HG03103 (cell line): ENCODE results near the gene UGT1A8.
"Not testable (repeated sequence)": the region's sequence is repeated elsewhere in the genome, so short reads cannot be mapped to it uniquely, and the experiment has no call there.

ENCODE experiments used
- ATAC-seq: cut with Tn5 transposase; IDR thresholded peaks from one replicate; pipeline ENCODE4 v1.9.1; 2021; ENCODE audit warnings: low read depth; ENCODE audit not compliant: unreplicated experiment

The UGT1A8 gene

DNA sequence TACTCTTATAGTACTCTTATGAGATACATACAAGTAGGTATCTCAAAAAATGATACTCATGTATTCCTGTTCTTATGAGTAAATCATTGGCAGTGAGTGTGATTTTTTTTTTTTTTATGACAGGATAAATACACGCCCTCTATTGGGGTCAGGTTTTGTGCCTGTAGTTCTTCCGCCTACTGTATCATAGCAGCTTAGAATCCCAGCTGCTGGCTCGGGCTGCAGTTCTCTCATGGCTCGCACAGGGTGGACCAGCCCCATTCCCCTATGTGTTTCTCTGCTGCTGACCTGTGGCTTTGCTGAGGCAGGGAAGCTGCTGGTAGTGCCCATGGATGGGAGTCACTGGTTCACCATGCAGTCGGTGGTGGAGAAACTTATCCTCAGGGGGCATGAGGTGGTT lies at the start of gene UGT1A8:
Gene UGT1A8 (plus strand): TSS at position 158 of the 400 bp plus-strand sequence. CDS start 75 bp downstream, at position 233.
- not testable (repeated sequence) for ATAC-seq

DNA sequence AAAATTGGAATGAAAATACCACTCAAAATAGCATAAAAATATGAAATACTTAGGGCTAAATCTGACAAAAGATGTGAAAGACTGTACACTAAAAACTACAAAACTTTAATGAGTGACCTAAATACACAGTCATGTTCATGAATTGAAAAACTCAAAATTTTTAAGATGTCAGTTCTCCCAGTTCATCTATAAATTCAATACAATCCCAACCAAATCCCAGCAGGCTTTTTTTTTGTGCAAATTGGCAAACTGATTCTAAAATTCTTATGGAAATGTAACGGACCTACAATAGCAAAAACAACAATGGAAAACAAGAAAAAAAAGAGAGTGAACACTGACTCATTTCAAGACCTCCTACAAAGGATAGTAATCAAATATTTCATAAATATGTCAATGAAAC lies 46.4 kb upstream of the UGT1A8 start:
- no peak for ATAC-seq

DNA sequence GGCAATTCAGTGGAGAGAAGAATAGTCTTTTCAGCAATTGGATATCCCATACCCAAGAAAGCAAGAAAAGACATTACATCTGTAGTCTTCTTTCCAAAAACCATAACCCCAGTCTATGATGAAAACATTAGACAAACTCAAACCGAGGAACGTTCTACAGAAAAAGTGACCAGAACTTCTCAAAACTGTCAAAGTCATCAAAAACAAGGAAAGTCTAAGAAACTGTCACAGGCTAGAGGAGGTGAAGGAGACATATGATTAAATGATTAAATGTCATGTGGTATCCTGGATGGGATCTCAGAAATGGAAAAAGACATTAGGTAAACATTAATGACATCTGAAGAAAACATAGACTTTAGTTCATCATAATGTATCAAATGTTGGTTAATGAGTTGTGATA lies 46.0 kb upstream of the UGT1A8 start:
- no peak for ATAC-seq

DNA sequence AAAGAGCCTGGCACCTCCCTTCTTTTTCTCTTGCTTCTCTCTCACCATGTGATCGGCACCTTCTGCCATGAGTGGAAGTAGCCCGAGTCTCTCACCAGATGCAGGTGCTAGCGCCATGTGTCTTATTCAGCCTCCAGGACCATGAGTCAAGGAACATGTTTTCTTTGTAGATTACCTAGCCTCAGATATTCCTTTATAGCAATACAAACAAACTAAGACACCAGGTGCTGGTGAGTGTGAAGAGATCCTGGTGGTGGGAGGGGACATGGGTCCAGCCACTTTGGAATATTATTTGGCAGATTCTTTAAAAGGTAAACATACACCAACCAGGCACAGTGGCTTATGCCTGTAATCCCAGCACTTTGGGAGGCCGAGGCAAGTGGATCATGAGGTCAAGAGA lies 45.0 kb upstream of the UGT1A8 start:
- no peak for ATAC-seq

DNA sequence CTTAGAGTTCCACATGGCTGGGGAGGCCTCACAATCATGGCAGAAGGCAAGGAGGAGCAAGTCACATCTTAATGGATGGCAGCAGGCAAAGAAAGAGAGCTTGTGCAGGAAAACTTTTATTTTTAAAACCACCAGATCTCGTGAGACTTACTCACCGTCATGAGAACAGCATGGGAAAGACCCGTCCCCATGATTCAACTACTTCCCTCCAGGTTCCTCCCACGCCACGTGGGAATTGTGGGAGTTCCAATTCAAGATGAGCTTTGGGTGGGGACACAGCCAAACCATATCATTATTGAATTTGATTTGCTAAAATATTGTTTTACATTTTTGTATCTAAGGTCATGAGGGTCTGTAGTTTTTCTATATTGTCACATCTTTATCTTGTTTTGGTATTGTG lies 40.1 kb upstream of the UGT1A8 start:
- ATAC-seq = not testable (repeated sequence)

DNA sequence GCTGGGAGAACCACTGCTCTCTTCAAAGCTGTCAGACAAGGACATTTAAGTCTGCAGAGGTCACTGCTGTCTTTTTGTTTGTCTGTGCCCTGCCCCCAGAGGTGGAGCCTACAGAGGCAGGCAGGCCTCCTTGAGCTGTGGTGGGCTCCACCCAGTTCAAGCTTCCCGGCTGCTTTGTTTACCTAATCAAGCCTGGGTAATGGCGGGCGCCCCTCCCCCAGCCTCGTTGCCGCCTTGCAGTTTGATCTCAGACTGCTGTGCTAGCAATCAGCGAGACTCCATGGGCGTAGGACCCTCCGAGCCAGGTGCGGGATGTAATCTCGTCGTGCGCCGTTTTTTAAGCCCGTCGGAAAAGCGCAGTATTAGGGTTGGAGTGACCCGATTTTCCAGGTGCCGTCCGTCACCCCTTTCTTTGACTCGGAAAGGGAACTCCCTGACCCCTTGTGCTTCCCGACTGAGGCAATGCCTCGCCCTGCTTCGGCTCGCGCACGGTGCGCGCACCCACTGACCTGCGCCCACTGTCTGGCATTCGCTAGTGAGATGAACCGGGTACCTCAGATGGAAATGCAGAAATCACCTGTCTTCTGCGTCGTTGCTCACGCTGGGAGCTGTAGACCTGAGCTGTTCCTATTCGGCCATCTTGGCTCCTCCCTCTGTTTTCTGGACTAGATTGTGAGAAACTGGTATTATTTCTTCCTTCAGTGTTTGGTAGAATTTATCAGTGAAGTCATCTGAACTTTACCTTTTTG lies 34.0 kb upstream of the UGT1A8 start:
- ATAC-seq = not testable (repeated sequence)

DNA sequence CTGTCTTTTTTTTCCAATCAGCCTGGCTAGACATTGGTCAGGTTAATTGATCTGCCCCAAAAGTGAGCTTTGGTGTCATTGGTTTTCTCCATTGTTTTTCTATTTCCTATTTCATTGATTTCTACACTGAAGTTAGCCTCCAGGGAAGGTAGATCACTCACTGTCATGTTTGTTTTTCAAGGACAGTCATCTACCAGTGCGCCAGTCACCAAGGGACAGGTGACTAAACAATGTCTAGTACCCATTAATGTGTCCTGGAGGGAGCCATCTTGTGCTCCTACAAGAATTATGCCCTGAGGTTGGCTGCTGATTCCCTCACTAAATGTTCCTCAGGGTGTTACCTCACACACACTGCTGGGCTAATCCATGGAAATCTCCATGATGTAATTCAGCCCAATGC lies 33.2 kb upstream of the UGT1A8 start:
- no peak for ATAC-seq

DNA sequence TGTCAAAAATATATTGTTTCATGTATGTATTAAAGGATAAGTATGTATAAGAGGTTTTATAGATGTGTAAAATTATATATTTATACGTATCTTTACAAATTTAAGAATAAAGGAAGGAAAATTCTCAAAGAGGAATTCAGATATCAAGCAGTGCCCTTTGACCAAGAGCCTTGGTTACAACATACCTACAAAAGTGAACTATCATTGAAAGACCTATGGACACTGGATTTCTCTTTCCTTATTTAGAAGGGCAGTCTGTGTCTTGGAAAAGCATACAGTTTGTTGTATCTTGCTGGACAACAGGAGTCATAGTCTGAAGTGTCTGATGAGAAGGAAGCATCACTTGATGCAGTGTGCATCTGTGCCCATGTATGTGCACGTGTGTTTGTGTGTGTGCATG lies 29.0 kb upstream of the UGT1A8 start:
- ATAC-seq = no peak

DNA sequence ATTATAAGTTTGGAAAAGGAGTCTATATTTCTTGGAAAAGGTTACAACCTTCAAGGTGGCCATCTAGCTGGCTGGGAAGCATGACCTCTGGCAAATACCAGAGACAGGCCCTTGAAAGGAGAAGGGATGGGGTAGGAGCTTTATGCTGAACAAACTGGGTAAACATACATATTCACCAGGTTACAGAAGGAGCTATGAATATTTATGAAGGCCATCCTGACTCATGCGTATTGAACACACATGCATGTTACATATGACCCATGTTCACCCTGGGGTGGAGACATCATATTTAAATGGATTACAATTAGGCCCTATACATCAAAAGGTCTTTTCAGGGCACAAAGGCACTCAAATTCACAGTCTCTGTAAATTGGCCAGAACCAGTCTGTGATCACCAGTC lies 24.7 kb upstream of the UGT1A8 start:
- ATAC-seq = not testable (repeated sequence)

DNA sequence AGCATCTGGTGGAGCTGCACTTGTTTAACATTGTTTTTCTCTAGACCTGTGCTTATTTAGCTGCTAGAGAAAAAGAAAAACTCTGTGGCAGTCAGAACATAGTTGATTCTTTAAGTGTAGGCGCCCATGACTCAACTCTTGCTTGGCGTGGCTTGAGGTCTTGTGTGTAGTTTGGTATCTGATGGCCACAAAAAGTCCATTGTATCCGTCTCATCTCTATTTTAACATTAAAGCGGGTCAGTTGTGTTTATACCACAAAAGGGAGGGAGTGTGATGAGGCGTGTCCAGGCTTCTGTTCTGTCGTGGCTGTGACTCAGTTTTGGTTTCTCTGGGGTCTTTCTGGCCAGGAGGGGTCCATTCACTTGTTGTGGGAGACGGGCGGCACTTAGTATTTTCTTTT lies 24.2 kb upstream of the UGT1A8 start:
- ATAC-seq = no peak

DNA sequence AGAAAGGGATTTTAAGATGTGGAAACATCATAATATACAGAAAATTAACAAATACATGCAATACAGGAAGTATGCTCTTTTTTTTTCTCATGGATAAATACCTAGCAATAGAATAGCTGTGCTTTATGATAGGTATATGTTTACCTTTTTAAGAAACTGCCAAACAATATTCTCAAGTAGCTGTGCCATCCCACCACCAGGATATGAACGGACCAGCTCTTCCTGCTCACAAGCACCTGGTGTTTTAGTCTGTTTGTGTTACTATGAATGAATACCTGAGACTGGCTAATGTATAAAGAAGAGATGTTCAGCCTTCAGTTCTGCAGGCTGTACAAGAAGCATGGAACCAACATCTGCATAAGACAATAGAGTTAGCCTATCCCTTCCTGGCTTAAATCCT lies 19.9 kb upstream of the UGT1A8 start:
- ATAC-seq = no peak

DNA sequence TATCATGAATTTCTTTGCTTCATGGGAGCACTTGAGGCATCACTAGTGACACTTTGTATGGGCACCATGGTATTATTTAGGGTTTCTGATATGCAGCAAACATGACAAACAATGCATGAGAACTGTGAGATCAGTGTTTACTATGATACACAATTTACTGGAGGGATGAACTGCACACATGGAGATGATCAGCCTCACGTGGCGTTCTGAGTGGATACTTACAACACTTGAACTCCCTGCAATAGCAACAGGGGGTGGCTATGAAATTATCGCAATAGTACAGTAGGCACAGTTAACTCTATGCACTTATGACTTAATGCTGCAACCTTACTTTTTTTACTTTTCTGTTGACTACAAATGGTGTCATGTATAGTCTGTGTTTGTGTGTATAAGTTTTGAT lies 18.5 kb upstream of the UGT1A8 start:
- ATAC-seq = no peak

DNA sequence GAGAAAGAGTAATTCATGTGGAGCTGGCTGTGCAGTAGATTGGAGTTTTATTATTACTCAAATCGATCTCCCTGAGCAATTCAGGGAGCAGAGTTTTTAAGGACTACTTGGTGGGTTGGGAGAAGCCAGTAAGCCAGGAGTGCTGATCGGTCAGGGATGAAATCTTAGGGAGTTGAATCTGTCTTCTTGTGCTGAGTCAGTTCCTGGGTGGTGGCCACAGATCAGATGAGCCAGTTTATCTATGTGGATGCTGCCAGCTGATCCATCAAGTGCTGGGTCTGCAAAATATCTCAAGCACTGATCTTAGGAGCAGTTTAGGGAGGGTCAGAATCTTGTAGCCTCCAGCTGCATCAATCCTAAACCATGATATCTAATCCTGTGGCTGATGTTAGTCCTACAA lies 17.0 kb upstream of the UGT1A8 start:
- no peak for ATAC-seq

DNA sequence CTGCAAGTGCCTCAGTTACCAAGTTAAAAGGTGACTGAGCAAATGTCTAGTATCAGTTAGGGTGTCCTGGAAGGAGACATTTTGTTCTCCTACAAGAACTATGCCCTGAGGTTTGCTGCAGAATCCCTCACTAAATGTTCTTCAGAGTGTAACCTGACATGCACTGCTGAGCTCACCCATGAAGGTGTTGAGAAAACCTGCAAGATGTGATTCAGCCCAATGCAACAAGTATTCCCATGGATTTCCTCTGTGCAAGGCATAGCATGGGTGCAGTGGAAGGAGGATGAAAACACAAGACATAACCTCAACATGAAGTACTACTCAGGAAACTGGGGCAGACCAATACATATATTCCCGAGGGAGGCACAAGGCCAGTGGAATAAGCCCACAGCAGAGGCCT lies 15.4 kb upstream of the UGT1A8 start:
- no peak for ATAC-seq

DNA sequence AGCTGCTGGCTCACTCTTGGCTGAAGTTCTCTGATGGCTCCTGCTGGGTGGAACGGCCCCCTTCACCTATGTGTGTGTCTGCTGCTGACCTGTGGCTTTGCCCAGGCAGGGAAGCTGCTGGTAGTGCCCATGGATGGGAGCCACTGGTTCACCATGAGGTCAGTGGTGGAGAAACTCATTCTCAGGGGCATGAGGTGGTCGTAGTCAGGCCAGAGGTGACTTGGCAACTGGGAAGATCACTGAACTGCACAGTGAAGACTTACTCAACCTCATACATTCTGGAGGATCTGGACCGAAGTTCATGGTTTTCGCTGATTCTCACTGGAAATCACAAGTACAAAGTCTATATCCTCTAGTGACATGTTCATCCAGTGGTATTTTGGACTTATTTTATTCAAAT lies 13.9 kb upstream of the UGT1A8 start:
- no peak for ATAC-seq

DNA sequence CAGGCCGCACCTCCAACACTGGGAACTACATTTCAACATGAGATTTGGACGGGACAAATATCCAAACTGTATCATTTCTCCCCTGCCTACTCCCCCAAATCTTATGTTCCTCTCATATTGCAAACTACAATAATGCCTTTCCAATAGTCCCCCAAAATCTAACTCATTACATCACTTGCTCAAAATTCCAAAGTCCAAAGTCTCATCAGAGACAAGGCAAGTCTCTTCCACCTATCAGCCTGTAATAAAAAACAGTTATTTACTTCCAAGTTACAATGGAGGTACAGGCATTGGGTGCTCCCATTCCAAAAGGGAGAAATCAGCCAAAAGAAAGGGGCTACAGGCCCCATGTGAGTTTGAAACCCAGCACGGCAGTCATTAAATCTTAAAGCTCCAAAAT lies 12.6 kb upstream of the UGT1A8 start:
- ATAC-seq = no peak

DNA sequence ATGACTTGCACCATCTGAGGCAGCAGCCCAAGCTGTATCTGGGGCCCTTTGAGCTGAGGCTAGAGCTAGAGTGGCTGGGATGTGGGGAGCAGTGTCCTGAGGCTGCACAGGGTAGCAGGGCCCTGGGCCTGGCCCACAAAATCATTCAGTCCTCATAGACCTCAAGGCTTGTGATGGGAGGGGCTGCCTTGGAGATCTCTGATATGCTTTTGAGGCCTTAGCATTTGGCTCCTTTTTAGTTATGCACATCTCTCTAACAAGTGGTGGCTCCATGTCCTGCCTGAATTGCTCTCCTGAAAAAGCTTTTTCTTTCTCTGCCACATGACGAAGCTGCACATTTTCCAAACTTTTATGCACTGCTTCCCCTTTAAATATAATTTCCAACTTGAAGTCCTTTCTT lies 11.8 kb upstream of the UGT1A8 start:
- no peak for ATAC-seq

DNA sequence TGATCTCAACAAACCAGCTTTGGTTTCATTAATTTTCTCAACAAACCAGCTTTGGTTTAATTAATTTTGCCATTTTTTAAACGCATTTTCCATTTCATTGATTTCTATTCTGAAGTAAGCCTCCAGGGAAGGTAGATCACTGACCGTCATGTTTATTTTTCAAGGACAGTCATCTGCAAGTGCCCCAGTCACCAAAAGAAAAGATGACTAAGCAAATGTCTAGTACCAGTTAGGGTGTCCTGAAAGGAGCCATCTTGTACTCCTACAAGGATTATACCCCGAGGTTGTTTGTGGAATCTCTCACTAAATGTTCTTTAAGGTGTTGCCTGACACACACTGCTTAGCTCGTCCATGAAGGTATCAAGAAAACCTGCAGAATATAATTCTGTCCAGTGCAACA lies 6.1 kb upstream of the UGT1A8 start:
- ATAC-seq = no peak

DNA sequence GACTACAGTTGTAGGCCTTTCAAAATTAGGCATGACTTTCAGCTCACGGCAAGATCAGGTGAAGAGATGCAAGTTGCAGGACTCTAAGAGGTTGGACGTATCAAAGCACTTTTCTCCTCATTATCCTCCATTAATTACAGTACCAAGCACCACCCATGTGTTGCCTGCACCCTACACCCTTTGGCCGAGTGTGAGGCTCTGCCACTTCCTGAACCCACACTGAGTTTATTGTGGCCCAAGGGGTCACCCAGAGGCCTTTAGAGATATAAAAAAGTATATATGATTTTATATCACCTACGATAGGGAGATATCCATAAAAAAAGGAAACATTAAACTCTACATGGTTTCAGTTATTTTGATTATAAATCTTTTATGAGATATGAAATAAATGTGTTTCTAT lies 2.8 kb downstream of the UGT1A8 start:
- ATAC-seq = no peak

DNA sequence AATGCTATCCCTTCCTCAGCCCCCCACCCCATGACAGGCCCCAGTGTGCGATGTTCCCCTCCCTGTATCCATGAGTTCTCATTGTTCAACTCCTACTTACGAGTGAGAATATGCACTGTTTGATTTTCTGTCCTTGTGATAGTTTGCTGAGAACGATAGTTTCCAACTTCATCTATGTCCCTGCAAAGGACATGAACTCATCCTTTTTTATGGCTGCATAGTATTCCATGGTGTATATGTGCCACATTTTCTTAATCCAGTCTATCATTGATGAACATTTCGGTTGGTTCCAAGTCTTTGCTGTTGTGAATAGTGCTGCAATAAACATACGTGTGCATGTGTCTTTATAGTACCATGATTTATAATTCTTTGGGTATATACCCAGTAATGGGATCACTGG lies 4.4 kb downstream of the UGT1A8 start:
- ATAC-seq = not testable (repeated sequence)

DNA sequence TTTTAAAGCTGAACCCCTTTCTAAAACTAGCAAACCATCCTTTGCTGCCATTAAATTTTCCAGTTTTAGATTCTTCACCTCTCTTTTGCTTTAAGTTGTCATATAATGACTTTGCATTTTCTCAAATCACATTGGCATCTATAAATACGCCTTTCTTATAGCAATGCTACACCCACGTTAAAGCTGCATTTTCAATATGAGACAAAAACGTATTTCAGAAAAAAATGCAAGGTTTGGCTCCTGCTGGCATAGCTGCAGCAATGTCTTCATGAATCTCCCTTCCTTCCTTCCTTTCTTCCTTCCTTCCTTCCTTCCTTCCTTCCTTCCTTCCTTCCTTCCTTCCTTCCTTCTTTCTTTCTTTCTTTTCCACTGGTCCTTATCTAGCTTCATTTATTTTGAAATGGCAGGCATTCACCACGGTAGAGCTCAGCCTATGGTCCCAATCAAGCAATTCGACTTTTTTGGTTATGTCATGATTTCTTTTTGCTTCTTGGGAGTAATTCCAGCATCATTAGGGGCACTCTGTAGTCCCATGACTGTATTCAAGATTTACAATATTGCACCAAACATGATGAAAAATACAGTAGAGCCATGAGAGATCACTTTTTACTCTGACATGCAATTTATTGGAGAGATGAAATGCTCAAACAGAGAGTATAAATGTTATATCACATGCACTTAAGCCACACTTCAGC lies 10.0 kb downstream of the UGT1A8 start:
- ATAC-seq = no peak

DNA sequence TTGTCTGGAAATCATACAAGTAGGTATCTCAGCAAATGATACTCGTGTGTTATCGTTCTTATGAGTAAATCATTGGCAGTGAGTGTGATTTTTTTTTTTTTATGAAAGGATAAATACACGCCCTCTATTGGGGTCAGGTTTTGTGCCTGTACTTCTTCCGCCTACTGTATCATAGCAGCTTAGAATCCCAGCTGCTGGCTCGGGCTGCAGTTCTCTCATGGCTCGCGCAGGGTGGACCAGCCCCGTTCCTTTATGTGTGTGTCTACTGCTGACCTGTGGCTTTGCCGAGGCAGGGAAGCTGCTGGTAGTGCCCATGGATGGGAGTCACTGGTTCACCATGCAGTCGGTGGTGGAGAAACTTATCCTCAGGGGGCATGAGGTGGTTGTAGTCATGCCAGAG lies 18.9 kb downstream of the UGT1A8 start, which contains the start of gene UGT1A10:
Gene UGT1A10 (plus strand): TSS at position 143 of the 400 bp plus-strand sequence. CDS start 75 bp downstream, at position 218.
- not testable (repeated sequence) for ATAC-seq
